Neural progenitor cell (in vitro differentiated cells): ENCODE measurements around the gene NHLRC1. TPM values are rescaled to one million over a fixed set of nuclear protein-coding genes. Genes with fewer than 3 reads are reported as not detected.

Source experiments
- DNase-seq: peaks from one replicate; pipeline ENCODE4 v3.0.0-alpha.2; 2016; ENCODE audit warnings: low spot score
- H2AFZ ChIP-seq: fragments of 200-600 bp; sonication (generic); replicated peaks from 2 replicates; pipeline ENCODE4 v1.6.1; 2016; ENCODE audit warnings: antibody characterized with exemption
- H3F3A ChIP-seq: fragments of 200-600 bp; sonication (generic); 2 replicates; pipeline ENCODE4 v1.6.1; 2016; ENCODE audit warnings: antibody characterized with exemption, low read depth
- H3K27ac ChIP-seq: fragments of 200-600 bp; sonication (generic); 2 replicates; pipeline ENCODE4 v1.5.1; 2016; ENCODE audit warnings: mild to moderate bottlenecking
- H3K27me3 ChIP-seq: fragments of 200-600 bp; sonication (generic); 2 replicates; pipeline ENCODE4 v1.6.1; 2016; ENCODE audit warnings: mild to moderate bottlenecking, moderate library complexity
- H3K36me3 ChIP-seq: fragments of 200-600 bp; sonication (generic); 2 replicates; pipeline ENCODE4 v1.5.1; 2016
- H3K4me1 ChIP-seq: fragments of 200-600 bp; sonication (generic); 2 replicates; pipeline ENCODE4 v1.6.1; 2016; ENCODE audit warnings: mixed run types
- H3K4me2 ChIP-seq: fragments of 200-600 bp; sonication (generic); 2 replicates; pipeline ENCODE4 v1.6.1; 2016
- H3K4me3 ChIP-seq: fragments of 200-600 bp; sonication (generic); 2 replicates; pipeline ENCODE4 v1.5.1; 2016
- H3K79me2 ChIP-seq: fragments of 200-600 bp; sonication (generic); 2 replicates; pipeline ENCODE4 v1.6.1; 2016; ENCODE audit warnings: low read depth
- H3K9ac ChIP-seq: fragments of 200-600 bp; sonication (generic); 2 replicates; pipeline ENCODE4 v1.6.1; 2016
- H3K9me3 ChIP-seq: fragments of 200-600 bp; sonication (generic); 2 replicates; pipeline ENCODE4 v1.5.1; 2016; ENCODE audit warnings: low read depth
- H4K20me1 ChIP-seq: fragments of 200-600 bp; sonication (generic); 2 replicates; pipeline ENCODE4 v1.6.1; 2016; ENCODE audit warnings: low read depth
- H3K27ac Mint-ChIP-seq: 3 replicates; pipeline ENCODE4 v1.8.0; 2021; ENCODE audit warnings: mixed read lengths
- H3K27me3 Mint-ChIP-seq: 2 replicates; pipeline ENCODE4 v1.8.0; 2022; ENCODE audit warnings: low read depth, mild to moderate bottlenecking, inconsistent platforms, moderate library complexity, mixed read lengths; ENCODE audit not compliant: insufficient read depth
- H3K36me3 Mint-ChIP-seq: 3 replicates; pipeline ENCODE4 v1.8.0; 2021; ENCODE audit warnings: mixed read lengths
- H3K4me1 Mint-ChIP-seq: 3 replicates; pipeline ENCODE4 v1.8.0; 2021; ENCODE audit warnings: mixed read lengths
- H3K4me3 Mint-ChIP-seq: 3 replicates; pipeline ENCODE4 v1.8.0; 2021; ENCODE audit warnings: mild to moderate bottlenecking, moderate library complexity, mixed read lengths
- H3K9me3 Mint-ChIP-seq: 3 replicates; pipeline ENCODE4 v1.8.0; 2020; ENCODE audit warnings: mixed read lengths
- EZH2 ChIP-seq: fragments of 200-600 bp; sonication (generic); IDR thresholded peaks from 2 replicates; pipeline ENCODE4 v1.6.1; 2017; ENCODE audit warnings: antibody characterized with exemption, mild to moderate bottlenecking, moderate library complexity
- EZH2phosphoT487 ChIP-seq: fragments of 200-600 bp; sonication (generic); IDR thresholded peaks from 2 replicates; pipeline ENCODE4 v1.6.1; 2017; ENCODE audit warnings: antibody characterized with exemption
- total RNA-seq: library from RNA; depleted of rRNA; stranded (reverse); fragments of >200 nt; gene quantifications from 2 replicates; pipeline ENCODE4 v1.2.3, GENCODE V29; 2015; ENCODE audit warnings: low replicate concordance
- TF ChIP-seq, protein P1 (sequence below): fragments of 200-600 bp; sonication (generic); IDR thresholded peaks from 2 replicates; pipeline ENCODE4 v1.5.1; 2017; ENCODE audit warnings: antibody characterized with exemption, mild to moderate bottlenecking

NHLRC1 gene
- total RNA-seq, 1 donor from 2014 or later, result not detected

DNA sequence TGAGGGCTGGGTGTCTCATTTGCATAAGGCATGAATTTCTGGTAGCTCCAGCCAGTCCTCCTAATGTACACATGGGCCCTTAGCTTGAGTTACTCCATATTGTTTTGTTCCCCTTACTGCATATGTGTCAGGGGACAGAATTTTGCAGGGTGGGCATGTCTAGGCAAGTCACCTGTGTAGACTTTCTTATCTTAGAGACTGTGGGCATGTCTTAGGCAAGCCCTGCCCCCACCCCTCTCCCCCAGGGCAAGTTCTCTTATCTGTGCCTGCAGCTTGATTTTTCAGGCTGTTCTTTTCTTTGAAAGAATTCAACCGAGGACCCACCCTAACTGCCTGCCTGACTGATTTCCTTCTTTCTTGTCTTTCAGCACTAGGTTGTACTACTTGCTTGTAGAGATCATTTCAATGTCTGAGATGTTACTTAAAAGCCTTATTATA, 32.1 kb downstream of the NHLRC1 start:
- H3K79me2 ChIP-seq, result no peaks in the 10 kb centered on the region
- Mint-ChIP-seq H3K27ac (no peak overlapping the region), H3K4me3 (no peak overlapping the region), H3K36me3 (no peaks in the 10 kb centered on the region), H3K27me3 (peaks cover 2% of the 10 kb centered on the region), H3K9me3 (peaks cover 7% of the 10 kb centered on the region), H3K4me1 (no peaks in the 10 kb centered on the region)
- peaks cover 5% of the 10 kb centered on the region for H3K4me1 ChIP-seq
- no peak overlapping the region for H3K9ac ChIP-seq
- H3K9me3 ChIP-seq, result no peaks in the 10 kb centered on the region
- TF ChIP-seq EZH2phosphoT487 (no peak), EZH2 (no peak)
- TF ChIP-seq, protein P1, sequence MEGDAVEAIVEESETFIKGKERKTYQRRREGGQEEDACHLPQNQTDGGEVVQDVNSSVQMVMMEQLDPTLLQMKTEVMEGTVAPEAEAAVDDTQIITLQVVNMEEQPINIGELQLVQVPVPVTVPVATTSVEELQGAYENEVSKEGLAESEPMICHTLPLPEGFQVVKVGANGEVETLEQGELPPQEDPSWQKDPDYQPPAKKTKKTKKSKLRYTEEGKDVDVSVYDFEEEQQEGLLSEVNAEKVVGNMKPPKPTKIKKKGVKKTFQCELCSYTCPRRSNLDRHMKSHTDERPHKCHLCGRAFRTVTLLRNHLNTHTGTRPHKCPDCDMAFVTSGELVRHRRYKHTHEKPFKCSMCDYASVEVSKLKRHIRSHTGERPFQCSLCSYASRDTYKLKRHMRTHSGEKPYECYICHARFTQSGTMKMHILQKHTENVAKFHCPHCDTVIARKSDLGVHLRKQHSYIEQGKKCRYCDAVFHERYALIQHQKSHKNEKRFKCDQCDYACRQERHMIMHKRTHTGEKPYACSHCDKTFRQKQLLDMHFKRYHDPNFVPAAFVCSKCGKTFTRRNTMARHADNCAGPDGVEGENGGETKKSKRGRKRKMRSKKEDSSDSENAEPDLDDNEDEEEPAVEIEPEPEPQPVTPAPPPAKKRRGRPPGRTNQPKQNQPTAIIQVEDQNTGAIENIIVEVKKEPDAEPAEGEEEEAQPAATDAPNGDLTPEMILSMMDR, result no peak
- H2AFZ ChIP-seq, result no peak overlapping the region
- H3K4me3 ChIP-seq, result no peak overlapping the region
- no peak for DNase-seq
- H3K36me3 ChIP-seq, result no peaks in the 10 kb centered on the region
- H3K27me3 ChIP-seq, result no peaks in the 10 kb centered on the region
- H3K4me2 ChIP-seq, result no peak overlapping the region
- H4K20me1 ChIP-seq, result no peaks in the 10 kb centered on the region
- no peaks in the 10 kb centered on the region for H3F3A ChIP-seq
- H3K27ac ChIP-seq, result no peak overlapping the region

- Mint-ChIP-seq H3K27ac (no peak overlapping the region), H3K27me3 (peaks cover 2% of the 10 kb centered on the region), H3K4me3 (no peak overlapping the region), H3K9me3 (peaks cover 7% of the 10 kb centered on the region), H3K4me1 (no peaks in the 10 kb centered on the region), H3K36me3 (no peaks in the 10 kb centered on the region)
- H2AFZ ChIP-seq, result no peak overlapping the region
- no peak overlapping the region for H3K27ac ChIP-seq
- no peaks in the 10 kb centered on the region for H3F3A ChIP-seq
- no peak overlapping the region for H3K9ac ChIP-seq
- DNase-seq, result no peak
- peaks cover 5% of the 10 kb centered on the region for H3K4me1 ChIP-seq
- no peaks in the 10 kb centered on the region for H4K20me1 ChIP-seq
- TF ChIP-seq EZH2phosphoT487 (no peak), EZH2 (no peak)
- TF ChIP-seq, protein P1, result no peak
- H3K4me3 ChIP-seq, result no peak overlapping the region
- H3K79me2 ChIP-seq, result no peaks in the 10 kb centered on the region
- no peak overlapping the region for H3K4me2 ChIP-seq
- no peaks in the 10 kb centered on the region for H3K36me3 ChIP-seq
- no peaks in the 10 kb centered on the region for H3K9me3 ChIP-seq
- no peaks in the 10 kb centered on the region for H3K27me3 ChIP-seq
Measured at GRCh38 chr6:18088419-18089296, 33.8 kb downstream of the NHLRC1 start.

DNA sequence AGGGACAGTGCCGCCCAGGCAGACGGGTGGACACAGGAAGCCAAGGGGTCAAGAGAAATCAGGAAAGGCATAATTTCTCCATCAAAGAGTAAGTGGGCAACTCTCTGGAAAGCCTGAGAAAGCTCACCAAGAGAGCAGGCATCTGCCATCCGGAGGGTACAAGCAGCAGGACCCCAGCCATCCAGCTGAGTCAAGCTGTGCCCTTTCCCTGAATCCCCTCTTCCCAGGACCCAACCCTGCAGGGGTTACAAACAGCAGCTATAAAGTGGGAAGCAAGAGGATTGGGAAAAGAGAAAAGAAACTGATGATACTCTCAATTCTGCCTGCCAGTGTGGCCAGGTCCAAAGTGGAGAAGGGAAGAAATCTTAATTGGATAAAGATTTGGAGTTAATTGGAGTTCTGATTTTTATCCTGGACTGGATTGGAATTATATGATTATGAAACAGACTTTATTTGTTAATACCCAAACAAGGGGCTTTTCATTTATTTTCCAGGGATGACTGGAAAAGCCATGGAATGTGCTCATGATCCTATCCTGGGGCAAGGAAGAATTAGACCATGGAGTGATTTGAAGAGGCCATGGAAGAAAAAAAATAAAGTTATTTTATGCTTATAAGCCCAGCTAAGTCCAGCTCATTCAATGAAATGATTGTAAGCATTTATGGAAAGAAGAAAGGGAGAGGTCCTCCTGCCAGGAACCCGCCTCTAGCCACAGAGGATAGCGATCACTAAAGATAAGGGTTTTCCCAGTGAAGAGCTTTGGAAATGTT, 34.9 kb downstream of the NHLRC1 start:
- H3K4me3 Mint-ChIP-seq, result no peak overlapping the region
- no peak overlapping the region for H3K27ac ChIP-seq
- H3K36me3 Mint-ChIP-seq, result no peaks in the 10 kb centered on the region

More for the DNA sequence above, 34.9 kb downstream of the NHLRC1 start:
- DNase-seq, result no peak
- no peaks in the 10 kb centered on the region for H3K27me3 ChIP-seq
- no peaks in the 10 kb centered on the region for H3K79me2 ChIP-seq
- no peaks in the 10 kb centered on the region for H3K4me1 Mint-ChIP-seq
- no peak overlapping the region for H3K27ac Mint-ChIP-seq
- TF ChIP-seq EZH2phosphoT487 (no peak), EZH2 (no peak)
- TF ChIP-seq, protein P1, result no peak
- peaks cover 7% of the 10 kb centered on the region for H3K9me3 Mint-ChIP-seq
- no peak overlapping the region for H3K4me3 ChIP-seq
- no peaks in the 10 kb centered on the region for H4K20me1 ChIP-seq
- H3K36me3 ChIP-seq, result no peaks in the 10 kb centered on the region
- peak overlapping the region; percentile 36 for H2AFZ ChIP-seq
- peaks cover 2% of the 10 kb centered on the region for H3K27me3 Mint-ChIP-seq
- H3K9me3 ChIP-seq, result no peaks in the 10 kb centered on the region
- H3K4me1 ChIP-seq, result peaks cover 5% of the 10 kb centered on the region
- no peak overlapping the region for H3K4me2 ChIP-seq
- no peak overlapping the region for H3K9ac ChIP-seq
- H3F3A ChIP-seq, result no peaks in the 10 kb centered on the region
